ENCODE results near the gene IFT172. TPM values are rescaled to one million over a fixed set of nuclear protein-coding genes. Genes with fewer than 3 reads are reported as not detected.

IFT172 gene
- polyA plus RNA-seq, 2 of the 4 experiments (the other 2 are of a cell fraction) = 14.0 to 21.6 TPM

GRCh38 chr2:27421660-27422250 lies 67.8 kb downstream of the IFT172 start (continued):
- TF ChIP-seq GATA3 (IDR thresholded peaks at IDR 0.05; ENCODE audit: borderline replicate concordance) (no peak), PBX3 (IDR thresholded peaks at IDR 0.05) (no peak), SMC3 (IDR thresholded peaks at IDR 0.05) (no peak), ESRRA (IDR thresholded peaks at IDR 0.05; ENCODE audit: borderline replicate concordance, low read length) (no peak), EHMT2 (IDR thresholded peaks at IDR 0.05; ENCODE audit: low read depth) (no peak)

- Histone ChIP-seq H3K9me3 (no peaks in the 10 kb centered on the region), H3K4me1 (no peaks in the 10 kb centered on the region), H3K4me3 (no peak overlapping the region), H3K27ac (no peak overlapping the region), H3K4me2 (no peak overlapping the region)
- ChIA-PET CTCF (interaction anchor here (0.9 to 1.7 kb wide), 4 partner anchors 7 to 13 kb away, joined by 4 to 6 read pairs (median 4); partner anchors contain the start of genes NRBP1 and PPM1G), POLR2A (interaction anchor here (1.6 kb wide), 1 partner anchor 11 kb away, joined by 6 read pairs; the partner anchor contains the start of gene PPM1G)
- no peak for ATAC-seq
- no peak for DNase-seq (ENCODE audit: low read depth in 1 of 2, low spot score in 1 of 2)
- FAIRE-seq = no peak
- TF ChIP-seq TP53 (CRISPR knock-in tag; IDR thresholded peaks at IDR 0.05) (no peak), ZC3H11A (IDR thresholded peaks at IDR 0.05) (no peak), POLR2AphosphoS2 (conservative IDR thresholded peaks at IDR 0.05; ENCODE audit: low read length) (no peak), RFX5 (IDR thresholded peaks at IDR 0.05) (no peak), RARB (CRISPR knock-in tag; IDR thresholded peaks at IDR 0.05) (no peak), MAZ (IDR thresholded peaks at IDR 0.05; ENCODE audit: borderline replicate concordance, low read depth, low read length) (no peak), TFCP2L1 (CRISPR knock-in tag; IDR thresholded peaks at IDR 0.05) (no peak), USF2 (IDR thresholded peaks at IDR 0.05) (no peak), ATOH8 (CRISPR knock-in tag; IDR thresholded peaks at IDR 0.05; ENCODE audit: low read depth) (no peak), ZSCAN20 (CRISPR knock-in tag; IDR thresholded peaks at IDR 0.05) (no peak), SREBF2 (IDR thresholded peaks at IDR 0.05) (no peak), NR3C1 (IDR thresholded peaks at IDR 0.05) (no peak)
These were observed 68.5 kb downstream of the IFT172 start for GRCh38 chr2:27420996-27421395.

- H3K27ac ChIP-seq = no peak overlapping the region
- no peak for ATAC-seq
- no peak for TF ChIP-seq CTCF (IDR thresholded peaks at IDR 0.05)
- no peak for TF ChIP-seq RARB (CRISPR knock-in tag; IDR thresholded peaks at IDR 0.05)
- no peak for TF ChIP-seq EHF (CRISPR knock-in tag; IDR thresholded peaks at IDR 0.05)
- TF ChIP-seq JUN (IDR thresholded peaks at IDR 0.05) = no peak
- TF ChIP-seq NPAS2 (CRISPR knock-in tag; IDR thresholded peaks at IDR 0.05; ENCODE audit: borderline replicate concordance) = no peak
- no peak for TF ChIP-seq MAZ (IDR thresholded peaks at IDR 0.05; ENCODE audit: borderline replicate concordance, low read depth, low read length)
- no peak for TF ChIP-seq BHLHE40 (IDR thresholded peaks at IDR 0.05; ENCODE audit: low read depth, low read length)
- TF ChIP-seq MYC (IDR thresholded peaks at IDR 0.05; ENCODE audit: borderline replicate concordance, low read length) = no peak
- H3K4me1 ChIP-seq = peaks cover 14% of the 10 kb centered on the region; the same call in 2 of the 3 replicates
- no peaks in the 10 kb centered on the region for H3K9me3 ChIP-seq
- H3K4me3 ChIP-seq = no peak overlapping the region
- POLR2A ChIA-PET = no interaction called here
- DNase-seq (ENCODE audit: low read depth in 1 of 2, low spot score in 1 of 2) = no peak
- CTCF ChIA-PET = interaction anchor here (0.7 kb wide), 1 partner anchor 165 kb away, joined by 3 read pairs; no protein-coding TSS in a partner anchor
- 93% methylated on average over 6 of the region's 6 CpGs for WGBS (ENCODE audit: missing lambda C conversion rate)
- no peak overlapping the region for H3K4me2 ChIP-seq
- no peak for FAIRE-seq
These were observed 73.4 kb downstream of the IFT172 start for GRCh38 chr2:27416151-27416550.
